ENCODE data around the gene TNPO3.

DNA sequence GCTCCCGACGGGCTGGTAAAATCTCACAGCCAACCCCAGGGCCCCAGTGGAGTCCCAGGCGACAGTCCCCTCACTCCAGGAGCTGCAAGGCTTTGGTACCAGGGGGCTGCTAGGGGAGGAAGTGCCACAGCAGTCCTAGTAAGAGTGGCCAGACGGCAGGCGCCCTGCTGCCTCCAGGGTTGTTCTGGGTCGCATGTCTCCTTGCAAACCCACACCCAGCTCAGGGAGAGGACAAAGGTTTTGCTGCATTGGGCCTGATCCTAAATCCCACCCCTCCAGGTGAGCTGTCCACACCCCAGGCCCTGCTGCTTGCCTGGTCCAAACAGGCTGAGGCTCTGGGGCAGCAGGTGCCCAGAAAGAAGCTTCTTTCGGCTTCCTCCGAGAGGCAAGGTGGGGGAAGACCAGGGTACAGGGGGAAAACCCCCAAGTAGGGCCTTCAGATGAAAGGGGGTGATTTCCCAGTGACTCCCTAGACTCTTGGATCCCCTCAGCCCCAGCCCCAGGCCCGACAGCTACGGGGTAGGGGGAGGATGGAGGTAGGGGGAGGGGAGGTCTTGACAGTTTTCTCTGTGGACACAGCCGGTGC, 140.3 kb downstream of the TNPO3 start:
- TF ChIP-seq CTCF (IDR thresholded peaks at IDR 0.05; ENCODE audit: insufficient read depth, low read length, poor library complexity, severe bottlenecking) (no peak), EZH2phosphoT487 (conservative IDR thresholded peaks at IDR 0.05; ENCODE audit: low read length) (no peak)
